OCI-LY7 (cell line): ENCODE data around the gene STMN3.

Experiments
- CTCF ChIP-seq: fragments of 200-600 bp; sonication (generic); conservative IDR thresholded peaks from 2 replicates; pipeline ENCODE4 v1.5.1; 2014; ENCODE audit warnings: mild to moderate bottlenecking, antibody characterized with exemption, low read length, moderate library complexity, mixed read lengths
- EZH2phosphoT487 ChIP-seq: fragments of 200-600 bp; sonication (generic); IDR thresholded peaks from 2 replicates; pipeline ENCODE4 v1.6.1; 2018; ENCODE audit warnings: low read depth, borderline replicate concordance, mild to moderate bottlenecking, mixed run types, antibody characterized with exemption, low read length, moderate library complexity, mixed read lengths

- no peak for TF ChIP-seq CTCF
- no peak for TF ChIP-seq EZH2phosphoT487
These were observed 10.3 kb upstream of the STMN3 start for GRCh38 chr20:63663332-63664066.
